ENCODE measurements around the gene MDGA2. TPM values are rescaled to one million over a fixed set of nuclear protein-coding genes. Genes with fewer than 3 reads are reported as not detected.
"Not testable (repeated sequence)": the region's sequence is repeated elsewhere in the genome, so short reads cannot be mapped to it uniquely, and the experiment has no call there.

The MDGA2 gene
- total and polyA plus RNA-seq, 2 of the 13 experiments (the other 11 are each of a cell fraction or from before 2014, with no cell fraction given): not detected

DNA sequence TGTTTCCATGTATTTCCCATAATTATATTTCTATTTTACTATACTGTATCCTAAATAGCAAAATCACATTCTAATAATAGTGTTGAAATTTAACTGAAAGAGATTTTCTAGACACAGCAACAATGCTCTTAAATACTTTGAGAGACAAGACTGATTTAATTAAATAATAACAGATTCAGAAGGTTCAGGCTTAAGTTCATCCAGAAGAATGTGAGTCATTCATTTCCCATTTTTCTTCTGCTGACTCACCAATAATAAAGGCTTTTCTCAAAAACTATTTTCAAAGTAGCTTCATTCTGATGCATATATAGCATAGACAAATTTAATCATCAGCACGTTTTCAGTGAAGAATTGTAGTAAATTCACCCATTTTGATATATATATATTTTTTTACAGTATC, 481.4 kb downstream of the MDGA2 start:
- ATAC-seq (no peak), DNase-seq (ENCODE audit: low spot score) (no peak), FAIRE-seq (no peak)
- intact Hi-C loops (cut with micrococcal nuclease; ENCODE audit: unreplicated experiment): no loop called here
- no peaks in the 10 kb centered on the region for H3K27me3 ChIP-seq (ENCODE audit: control insufficient read depth in 1 of 2, insufficient read depth in 2 of 2, low read length in 2 of 2)
- H3K36me3 ChIP-seq (replicated peaks in 1 of 2; ENCODE audit: control insufficient read depth in 1 of 2, insufficient read depth in 2 of 2, low read length in 2 of 2): no peaks in the 10 kb centered on the region
- H3K4me1 ChIP-seq (ENCODE audit: insufficient read depth, low read length): no peaks in the 10 kb centered on the region
- H3K9ac ChIP-seq (ENCODE audit: insufficient read depth, low read depth, low read length): no peak overlapping the region
- in situ Hi-C loops (cut with HindIII; ENCODE audit: extremely low pct_ligation_motif_present, low pct_unique_long_range_greater_than_20kb): no loop called here
- 0% methylated on average over 1 of the region's 1 CpG for WGBS (ENCODE audit: low lambda C conversion rate)
- ChIA-PET CTCF (ENCODE audit: low intra/inter-chr PET ratio, low total read pairs) (no interaction called here), POLR2A (no interaction called here)
- no peak overlapping the region for H2AFZ ChIP-seq (ENCODE audit: low read length)
- no TSS peak for BruUV-seq (replicated peaks)
- no peaks in the 10 kb centered on the region for H3K79me2 ChIP-seq (ENCODE audit: insufficient read depth, low read length)
- H4K20me1 ChIP-seq (ENCODE audit: insufficient read depth, low read length): no peaks in the 10 kb centered on the region
- no peak for TF ChIP-seq HNRNPK (IDR thresholded peaks at IDR 0.05; ENCODE audit: low read depth, low read length, poor library complexity, severe bottlenecking)
- TF ChIP-seq ZNF775 (CRISPR knock-in tag; IDR thresholded peaks at IDR 0.05; ENCODE audit: borderline replicate concordance): no peak
- no peak for TF ChIP-seq MED8 (CRISPR knock-in tag; IDR thresholded peaks at IDR 0.05; ENCODE audit: insufficient replicate concordance)
- TF ChIP-seq MAFK (conservative IDR thresholded peaks at IDR 0.05 in 1 of 2, IDR thresholded peaks at IDR 0.05 in 1 of 2; ENCODE audit: low read length in 2 of 2): peak in 1 of 2 experiments; percentile 25; a peak in 1 of 4 replicates
- TF ChIP-seq, protein P1, sequence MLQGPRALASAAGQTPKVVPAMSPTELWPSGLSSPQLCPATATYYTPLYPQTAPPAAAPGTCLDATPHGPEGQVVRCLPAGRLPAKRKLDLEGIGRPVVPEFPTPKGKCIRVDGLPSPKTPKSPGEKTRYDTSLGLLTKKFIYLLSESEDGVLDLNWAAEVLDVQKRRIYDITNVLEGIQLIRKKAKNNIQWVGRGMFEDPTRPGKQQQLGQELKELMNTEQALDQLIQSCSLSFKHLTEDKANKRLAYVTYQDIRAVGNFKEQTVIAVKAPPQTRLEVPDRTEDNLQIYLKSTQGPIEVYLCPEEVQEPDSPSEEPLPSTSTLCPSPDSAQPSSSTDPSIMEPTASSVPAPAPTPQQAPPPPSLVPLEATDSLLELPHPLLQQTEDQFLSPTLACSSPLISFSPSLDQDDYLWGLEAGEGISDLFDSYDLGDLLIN (CRISPR knock-in tag; IDR thresholded peaks at IDR 0.05; ENCODE audit: borderline replicate concordance): no peak
- TF ChIP-seq, protein P2, sequence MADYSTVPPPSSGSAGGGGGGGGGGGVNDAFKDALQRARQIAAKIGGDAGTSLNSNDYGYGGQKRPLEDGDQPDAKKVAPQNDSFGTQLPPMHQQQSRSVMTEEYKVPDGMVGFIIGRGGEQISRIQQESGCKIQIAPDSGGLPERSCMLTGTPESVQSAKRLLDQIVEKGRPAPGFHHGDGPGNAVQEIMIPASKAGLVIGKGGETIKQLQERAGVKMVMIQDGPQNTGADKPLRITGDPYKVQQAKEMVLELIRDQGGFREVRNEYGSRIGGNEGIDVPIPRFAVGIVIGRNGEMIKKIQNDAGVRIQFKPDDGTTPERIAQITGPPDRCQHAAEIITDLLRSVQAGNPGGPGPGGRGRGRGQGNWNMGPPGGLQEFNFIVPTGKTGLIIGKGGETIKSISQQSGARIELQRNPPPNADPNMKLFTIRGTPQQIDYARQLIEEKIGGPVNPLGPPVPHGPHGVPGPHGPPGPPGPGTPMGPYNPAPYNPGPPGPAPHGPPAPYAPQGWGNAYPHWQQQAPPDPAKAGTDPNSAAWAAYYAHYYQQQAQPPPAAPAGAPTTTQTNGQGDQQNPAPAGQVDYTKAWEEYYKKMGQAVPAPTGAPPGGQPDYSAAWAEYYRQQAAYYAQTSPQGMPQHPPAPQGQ (CRISPR knock-in tag; IDR thresholded peaks at IDR 0.05; ENCODE audit: borderline replicate concordance): no peak
- TF ChIP-seq SOX5 (CRISPR knock-in tag; IDR thresholded peaks at IDR 0.05; ENCODE audit: borderline replicate concordance): no peak
- TF ChIP-seq MAFF (IDR thresholded peaks at IDR 0.05; ENCODE audit: low read depth, low read length): 0 out of 2 replicates have a peak, but pooled peaks have one; percentile 11
- no peak overlapping the region for H3K27ac ChIP-seq (ENCODE audit: extremely low read length, insufficient read depth, low read length)
- H3K4me3 ChIP-seq (replicated peaks in 1 of 3; ENCODE audit: insufficient read depth in 1 of 3, low read depth in 2 of 3, low read length in 3 of 3): no peak overlapping the region
- no peaks in the 10 kb centered on the region for H3K9me3 ChIP-seq (ENCODE audit: low read length)
- H3K4me2 ChIP-seq (ENCODE audit: low read depth, low read length): no peak overlapping the region

DNA sequence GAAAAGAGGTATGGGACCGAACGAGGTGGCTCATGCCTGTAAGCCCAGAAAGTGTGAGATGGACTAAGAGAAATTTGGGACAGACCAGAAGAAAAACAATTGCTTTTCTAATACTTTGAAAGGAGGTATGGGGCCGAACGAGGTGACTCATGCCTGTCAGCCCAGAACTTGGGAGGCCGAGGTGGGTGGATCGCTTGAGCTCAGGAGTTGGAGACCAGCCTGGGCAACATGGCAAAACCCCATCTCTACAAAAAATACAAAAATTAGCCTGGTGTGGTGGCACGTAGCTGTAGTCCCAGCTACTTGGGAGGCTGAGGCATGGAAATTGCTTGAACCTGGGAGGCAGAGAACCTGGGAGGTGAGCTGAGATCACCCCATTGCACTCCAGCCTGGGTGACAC, 483.2 kb downstream of the MDGA2 start:
- BruUV-seq (replicated peaks); H3K4me2 ChIP-seq (ENCODE audit: low read depth, low read length); H4K20me1 ChIP-seq (ENCODE audit: insufficient read depth, low read length); intact Hi-C loops (cut with micrococcal nuclease; ENCODE audit: unreplicated experiment); H3K79me2 ChIP-seq (ENCODE audit: insufficient read depth, low read length); H3K4me3 ChIP-seq (replicated peaks in 1 of 3; ENCODE audit: insufficient read depth in 1 of 3, low read depth in 2 of 3, low read length in 3 of 3); CTCF ChIA-PET (ENCODE audit: low intra/inter-chr PET ratio, low total read pairs); FAIRE-seq; POLR2A ChIA-PET; H2AFZ ChIP-seq (ENCODE audit: low read length); DNase-seq (ENCODE audit: low spot score); H3K36me3 ChIP-seq (replicated peaks in 1 of 2; ENCODE audit: control insufficient read depth in 1 of 2, insufficient read depth in 2 of 2, low read length in 2 of 2); H3K9ac ChIP-seq (ENCODE audit: insufficient read depth, low read depth, low read length); H3K27ac ChIP-seq (ENCODE audit: extremely low read length, insufficient read depth, low read length); H3K4me1 ChIP-seq (ENCODE audit: insufficient read depth, low read length); in situ Hi-C loops (cut with HindIII; ENCODE audit: extremely low pct_ligation_motif_present, low pct_unique_long_range_greater_than_20kb); H3K9me3 ChIP-seq (ENCODE audit: low read length); ATAC-seq; H3K27me3 ChIP-seq (ENCODE audit: control insufficient read depth in 1 of 2, insufficient read depth in 2 of 2, low read length in 2 of 2): not testable (repeated sequence)
- 18% methylated on average over 7 of the region's 7 CpGs for WGBS (ENCODE audit: low lambda C conversion rate)

All from HepG2 (cell line).